Middle frontal gyrus (tissue), 1 donor: ENCODE results near the gene COX7A2.

Source experiments
- DNase-seq: peaks from one replicate; pipeline ENCODE4 v3.0.0-alpha.2; 2015; ENCODE audit warnings: low spot score; ENCODE audit errors: extremely low spot score

Gene COX7A2

DNA sequence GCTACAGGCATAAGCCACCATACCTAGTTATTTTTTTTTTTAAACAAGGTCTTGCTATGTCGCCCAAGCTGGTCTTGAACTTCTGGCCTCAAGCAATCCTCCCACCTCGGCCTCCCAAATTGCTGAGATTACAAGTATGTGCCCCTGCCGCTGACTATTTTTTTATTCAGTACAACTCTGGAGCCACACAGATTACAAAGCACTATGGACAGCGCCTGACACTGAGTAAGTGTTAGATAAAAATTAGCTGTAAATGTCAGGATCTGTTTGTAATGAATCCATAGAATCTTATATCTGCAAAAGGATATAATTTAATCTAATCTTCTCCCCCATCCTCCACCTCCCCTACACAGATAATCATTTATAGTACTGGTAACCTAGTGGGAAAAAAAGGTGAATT is 22.5 kb downstream of the COX7A2 start:
- DNase-seq = no peak

GRCh38 chr6:75220357-75220756 is 23.2 kb downstream of the COX7A2 start:
- no peak for DNase-seq

DNA sequence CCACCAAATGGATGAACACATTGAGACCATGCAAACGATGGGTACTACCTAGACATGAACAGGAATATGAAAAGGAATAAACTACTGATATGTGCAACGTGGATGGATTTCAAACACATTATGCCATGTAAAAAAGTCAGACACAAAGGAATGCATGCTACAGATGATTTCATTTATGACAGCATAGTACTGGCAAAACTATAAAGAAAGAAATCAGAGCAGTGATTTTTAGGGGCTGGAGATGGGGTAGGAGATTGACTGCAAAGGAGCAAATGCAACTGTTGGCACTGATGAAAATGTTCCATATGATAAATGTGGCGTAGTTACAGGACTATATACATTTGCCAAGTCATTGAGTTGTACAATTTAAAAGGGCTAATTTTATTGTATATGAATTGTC is 24.3 kb downstream of the COX7A2 start:
- no peak for DNase-seq

- DNase-seq = no peak
Observed at GRCh38 chr6:75217193-75217592, 26.4 kb downstream of the COX7A2 start.

GRCh38 chr6:75215291-75215690 is 28.3 kb downstream of the COX7A2 start:
- DNase-seq = no peak

DNA sequence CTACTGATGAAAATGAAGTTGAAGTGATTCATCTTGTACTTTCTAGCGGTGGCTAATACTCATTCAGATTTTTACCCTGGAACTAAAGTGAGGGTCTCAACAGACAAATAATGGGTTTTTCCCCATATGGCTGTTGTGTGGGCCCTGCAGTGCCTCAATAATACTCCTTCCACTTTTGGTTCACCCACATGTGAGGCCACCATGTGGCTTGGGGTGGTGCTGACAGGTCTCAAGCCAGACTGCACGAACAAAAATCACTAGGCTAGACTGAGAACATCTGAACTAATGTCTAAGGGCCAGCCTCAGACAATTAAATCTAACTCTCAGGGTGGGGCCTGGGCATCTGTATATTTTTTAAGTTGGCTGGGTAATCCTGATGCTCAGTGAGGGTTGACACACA is 29.9 kb downstream of the COX7A2 start:
- no peak for DNase-seq

DNA sequence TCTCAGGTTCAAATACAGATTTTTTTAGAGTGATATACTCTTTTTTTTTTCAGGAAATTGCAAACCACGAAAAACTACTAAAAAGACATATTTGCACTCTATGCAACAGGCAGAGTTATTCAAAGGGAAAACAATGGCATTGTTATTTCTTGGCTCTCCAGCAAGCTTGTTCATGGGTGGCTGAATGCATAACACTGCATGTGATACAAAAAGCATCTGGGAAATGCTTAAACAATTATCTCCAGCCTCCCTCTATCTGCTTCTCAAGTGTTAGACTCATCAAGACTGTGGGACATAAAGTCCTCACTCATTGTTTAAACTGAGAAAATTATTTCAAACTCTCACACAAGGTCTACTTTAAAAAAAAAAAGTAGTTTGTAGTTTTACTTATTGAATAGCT is 30.5 kb downstream of the COX7A2 start:
- DNase-seq = no peak

DNA sequence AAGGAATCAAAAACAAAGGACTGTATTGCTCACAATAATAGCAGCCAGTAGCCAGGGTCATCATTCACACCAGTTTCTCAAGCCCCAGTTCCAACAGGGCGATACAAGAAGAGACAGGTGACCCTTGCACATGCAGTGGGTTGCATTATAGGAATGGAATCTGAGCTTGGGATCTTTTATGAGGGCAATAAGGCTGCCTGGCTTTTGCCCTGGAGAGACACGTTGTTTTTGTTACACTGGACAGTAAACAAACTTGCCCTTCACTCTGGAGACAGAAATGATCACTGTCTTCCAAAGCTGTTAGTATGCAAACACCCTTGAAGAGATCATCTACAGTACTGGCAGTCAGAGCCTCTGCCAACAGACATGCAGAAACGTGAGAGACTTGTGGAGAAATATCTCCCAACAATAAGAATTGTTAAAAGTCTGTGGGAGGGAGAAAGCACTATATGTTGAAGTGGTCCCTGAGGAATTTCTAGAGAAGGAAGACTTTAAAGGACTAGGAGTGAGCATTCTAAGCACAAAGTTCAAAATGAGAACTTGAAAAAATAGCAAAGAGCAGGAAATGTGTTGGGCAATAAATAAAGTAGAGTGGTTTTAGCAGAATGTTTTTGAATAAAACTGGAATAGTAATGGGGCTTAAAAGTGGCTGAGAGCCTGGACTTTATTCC is 31.5 kb downstream of the COX7A2 start:
- no peak for DNase-seq

DNA sequence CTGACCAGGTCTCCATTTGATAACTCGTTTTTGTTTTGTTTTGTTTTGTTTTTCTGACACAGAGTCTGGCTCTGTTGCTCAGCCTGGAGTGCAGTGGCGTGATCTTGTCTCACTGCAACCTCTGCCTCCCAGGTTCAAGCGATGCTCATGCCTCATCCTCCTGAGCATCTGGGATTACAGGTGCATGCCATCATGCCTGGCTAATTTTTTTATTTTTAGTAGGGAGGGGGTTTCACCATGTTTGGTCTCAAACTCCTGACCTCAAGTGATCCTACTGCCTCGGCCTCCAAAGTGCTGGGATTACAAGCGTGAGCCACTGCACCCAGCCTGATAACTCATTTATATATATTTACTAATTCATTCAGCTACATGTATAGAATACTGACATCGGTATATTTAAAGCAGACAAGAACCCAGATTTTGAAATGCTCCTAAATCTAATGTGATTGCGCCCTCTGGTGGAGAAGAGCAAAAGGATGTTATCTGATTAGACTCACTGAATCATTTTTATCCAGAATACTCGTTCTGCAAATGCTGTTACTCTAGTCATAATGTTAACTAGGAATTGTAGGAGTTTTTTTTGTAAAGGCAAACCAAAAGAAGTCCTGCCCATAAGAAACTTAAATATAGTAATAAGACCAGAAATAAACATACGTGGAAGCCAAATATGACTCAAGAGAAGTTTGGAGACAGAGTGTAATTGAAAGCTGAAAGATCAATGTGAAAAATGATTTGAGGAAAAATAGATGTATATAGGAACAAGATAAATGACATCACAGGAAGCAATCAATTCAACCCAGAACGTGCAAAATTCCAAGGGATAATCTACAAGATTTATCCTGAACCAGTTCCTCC is 32.5 kb downstream of the COX7A2 start:
- peak; percentile 69 for DNase-seq

DNA sequence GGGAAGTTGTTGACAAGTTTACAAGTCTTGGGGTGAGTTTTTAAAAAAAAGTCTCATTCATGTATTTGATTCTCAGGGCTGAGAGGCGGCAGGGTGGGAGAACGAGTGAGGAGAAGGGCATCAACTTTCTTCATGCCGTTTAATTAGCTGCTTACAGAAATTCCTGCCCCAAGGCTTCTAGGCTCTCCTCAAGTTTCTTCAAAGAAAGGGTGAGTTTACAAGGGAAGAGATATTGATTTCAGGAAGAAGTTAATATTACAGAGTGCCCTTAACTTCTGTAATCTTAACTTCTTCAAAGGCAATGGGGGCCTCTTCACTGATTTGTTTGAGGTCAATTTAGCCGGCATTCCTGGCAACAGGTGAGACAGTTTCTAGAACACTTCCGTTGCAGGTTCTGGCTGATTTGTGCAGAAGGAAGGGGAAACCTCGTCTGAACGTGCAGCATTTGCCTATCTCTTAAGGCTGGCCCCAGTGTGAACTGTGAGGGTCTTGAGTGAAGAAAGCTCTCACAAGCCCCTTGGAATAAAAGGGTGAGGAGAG is 34.3 kb downstream of the COX7A2 start:
- no peak for DNase-seq

DNA sequence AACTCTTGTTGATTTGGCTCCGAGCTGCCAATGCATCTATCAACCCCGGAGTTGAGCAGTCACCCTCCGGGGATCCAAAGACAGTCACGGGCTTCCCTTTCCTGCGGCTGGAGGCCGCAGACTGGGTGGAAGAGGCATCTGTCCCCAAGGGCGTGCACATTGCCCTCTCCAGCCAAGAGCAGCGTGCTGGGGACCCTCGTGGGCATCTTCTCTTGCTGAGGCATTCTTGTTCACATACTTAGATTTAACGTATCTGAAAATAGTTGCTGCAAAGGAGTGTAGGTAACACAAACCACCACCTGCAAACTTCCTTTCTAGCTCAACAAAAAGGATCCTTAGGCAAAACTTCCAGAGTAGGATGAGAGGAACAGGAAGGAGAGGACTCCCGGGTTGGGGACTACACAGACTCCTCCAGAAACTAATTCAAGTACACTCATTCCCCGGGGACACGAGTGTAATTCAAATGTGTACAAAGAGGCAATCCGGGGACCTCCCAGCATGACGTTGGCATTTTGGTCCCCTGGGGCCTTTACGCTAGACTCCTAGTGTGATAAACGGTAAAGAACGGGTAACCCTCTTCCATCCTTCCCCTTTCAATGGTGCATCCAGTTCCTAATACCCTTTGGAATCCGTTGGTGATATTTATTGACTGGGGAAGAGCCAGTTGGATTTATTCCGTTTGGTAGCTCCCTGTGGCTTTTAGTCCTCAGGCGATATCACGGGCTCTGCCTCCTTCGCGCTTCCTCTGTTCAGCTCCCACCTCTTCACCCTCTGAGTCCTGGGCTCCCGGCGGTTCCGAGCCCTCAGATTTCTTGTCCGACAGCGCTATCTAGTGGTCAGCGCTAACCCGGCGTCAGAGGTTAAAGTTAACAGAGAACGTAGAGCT is 35.1 kb downstream of the COX7A2 start:
- peak; percentile 84 for DNase-seq

DNA sequence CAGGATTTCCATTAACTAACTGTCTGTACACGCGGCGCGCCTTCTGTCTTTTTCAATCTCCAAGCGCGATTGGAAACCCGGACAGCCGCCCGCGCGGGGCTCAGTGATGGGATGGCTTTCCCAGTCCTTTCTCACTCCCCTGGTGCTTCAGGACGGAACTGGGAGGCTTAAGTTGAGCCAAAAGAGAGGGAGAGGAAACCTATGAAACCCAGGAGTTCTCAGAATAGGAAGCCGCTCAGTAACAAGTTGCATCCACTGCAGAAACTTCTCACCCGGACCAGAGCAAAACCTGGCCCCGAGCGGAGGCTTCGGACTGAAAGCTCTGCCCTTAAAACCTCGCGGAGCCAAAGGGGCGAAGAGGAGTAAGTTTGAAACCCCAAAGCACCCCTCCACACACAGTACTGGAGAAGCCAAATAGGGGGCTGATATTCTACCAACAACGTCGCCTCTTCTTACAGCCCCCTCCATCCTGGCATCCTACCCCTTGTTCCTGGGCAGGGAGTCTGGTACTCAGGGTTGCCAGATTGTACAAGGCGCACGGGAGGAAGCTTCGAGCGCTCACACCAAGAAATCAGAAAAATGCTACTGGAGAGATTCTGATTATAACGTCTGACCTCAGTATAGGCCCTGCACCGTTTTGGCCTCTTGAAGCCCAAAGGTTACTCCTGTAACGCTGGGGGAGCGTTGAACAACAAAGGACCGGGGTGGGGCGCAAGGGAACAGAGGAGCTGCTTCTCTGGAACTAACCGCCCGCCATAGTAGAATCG is 36.8 kb downstream of the COX7A2 start:
- DNase-seq = no peak

DNA sequence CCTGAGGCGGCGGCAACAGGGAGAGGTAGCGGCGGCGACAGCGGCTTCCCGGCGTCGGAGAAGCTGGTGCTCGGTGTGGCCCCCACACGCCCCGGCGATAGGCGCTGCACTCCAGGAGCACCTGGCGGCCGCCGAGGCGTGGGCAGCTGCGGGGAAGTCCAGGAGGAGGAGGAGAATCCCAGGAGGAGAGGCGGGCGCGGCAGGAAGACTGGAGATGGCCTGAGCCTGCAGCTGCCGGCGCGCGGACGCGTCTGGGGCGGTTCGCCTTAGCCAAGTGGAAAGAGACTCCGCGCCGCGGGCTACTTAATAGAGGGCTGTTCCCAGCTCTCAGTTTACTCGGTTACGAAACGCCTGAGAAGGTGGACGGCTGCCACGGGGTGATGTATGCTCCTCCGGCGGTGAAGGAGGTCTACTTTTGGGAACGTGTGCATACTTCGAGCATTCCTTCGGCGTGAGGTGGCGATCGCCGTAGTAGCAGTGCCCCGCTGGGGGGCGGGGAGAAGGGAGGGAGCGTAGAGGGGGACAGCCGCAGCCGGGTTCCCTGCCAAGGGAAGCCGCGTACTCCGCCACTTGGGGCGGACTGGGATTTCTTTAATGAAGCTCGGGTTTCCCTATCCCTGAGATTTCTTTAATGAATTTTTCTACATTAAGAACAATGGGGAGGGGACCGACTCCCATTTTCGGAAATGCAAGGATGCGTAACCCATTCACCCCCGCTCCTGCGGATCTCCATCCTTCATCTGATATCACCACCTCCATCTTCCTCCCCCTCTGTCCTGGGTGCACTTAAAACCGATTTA is 37.6 kb downstream of the COX7A2 start, which contains the start of gene COL12A1:
Gene COL12A1 (minus strand): TSS at position 278 of the 800 bp plus-strand sequence. CDS start 3,261 bp downstream, outside the sequence.
- DNase-seq = no peak

GRCh38 chr6:75204959-75205775 is 38.4 kb downstream of the COX7A2 start:
- no peak for DNase-seq

DNA sequence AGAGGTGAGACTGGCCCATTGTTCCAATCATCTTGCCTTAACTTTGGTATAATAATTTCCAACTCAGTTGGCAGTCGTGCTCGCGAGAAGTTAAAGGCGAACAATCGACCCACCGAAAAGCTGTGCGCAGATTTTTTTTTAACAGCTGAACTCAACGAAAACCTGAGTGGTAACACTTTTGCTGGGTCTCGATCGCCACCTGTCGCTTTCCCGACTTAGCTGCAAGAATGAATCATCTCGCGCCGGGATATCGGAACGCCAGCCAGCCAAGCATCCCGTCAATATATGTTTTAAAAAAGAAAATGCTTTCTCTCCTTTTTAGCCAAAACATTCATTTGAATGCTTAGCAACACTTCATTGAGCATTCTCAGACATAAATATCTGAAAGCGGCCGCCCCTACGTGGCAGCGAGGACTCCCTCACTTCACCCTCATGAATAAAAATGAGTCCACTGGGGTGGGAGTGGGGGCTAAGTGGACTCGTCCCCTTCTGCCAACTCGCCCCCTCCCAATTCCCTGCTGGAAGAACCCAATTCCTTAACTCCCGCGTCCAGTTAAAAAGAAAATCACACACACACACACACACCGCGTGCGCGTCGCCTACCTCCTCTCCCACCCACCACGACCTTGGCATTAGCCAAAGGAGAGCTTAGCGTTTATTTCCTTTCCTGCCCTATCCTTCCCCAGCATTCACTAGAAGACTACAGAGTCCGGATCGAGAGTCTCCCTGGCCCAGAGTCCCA is 39.2 kb downstream of the COX7A2 start:
- DNase-seq = peak; percentile 60

GRCh38 chr6:75203721-75204120 is 39.9 kb downstream of the COX7A2 start:
- DNase-seq = no peak

GRCh38 chr6:75202676-75203131 is 40.9 kb downstream of the COX7A2 start:
- no peak for DNase-seq
